ENCODE data around the gene CD2AP. TPM values are rescaled to one million over a fixed set of nuclear protein-coding genes. Genes with fewer than 3 reads are reported as not detected.

The CD2AP gene
- total and polyA plus RNA-seq, 3 donors from 2014 or later, result 10.4 to 35.7 (median 33.5) TPM

- no peak for DNase-seq
- Histone ChIP-seq H3K36me3 (ENCODE audit: low read depth, missing control alignments) (no peaks in the 10 kb centered on the region), H3K9me3 (no peaks in the 10 kb centered on the region), H3K27me3 (no peaks in the 10 kb centered on the region), H3K27ac (no peak overlapping the region), H3K4me3 (no peak overlapping the region), H3K4me1 (no peaks in the 10 kb centered on the region)
- intact Hi-C loops (cut with DNase I; ENCODE audit: low total_unique reads), result no loop called here
- no peak for TF ChIP-seq CTCF (IDR thresholded peaks at IDR 0.05)
- no peak for TF ChIP-seq POLR2A (IDR thresholded peaks at IDR 0.05)
- WGBS, 2 donors, result 46 to 68% methylated on average over 13 of the region's 13 CpGs
These were observed 186.1 kb downstream of the CD2AP start for GRCh38 chr6:47663462-47664216.

- Histone ChIP-seq H3K9me3 (no peaks in the 10 kb centered on the region), H3K27ac (no peak overlapping the region), H3K36me3 (ENCODE audit: low read depth, missing control alignments) (no peaks in the 10 kb centered on the region), H3K27me3 (no peaks in the 10 kb centered on the region), H3K4me3 (no peak overlapping the region), H3K4me1 (no peaks in the 10 kb centered on the region)
- no peak for DNase-seq
- TF ChIP-seq POLR2A (IDR thresholded peaks at IDR 0.05) (no peak), CTCF (IDR thresholded peaks at IDR 0.05) (no peak)
- WGBS, 2 donors, result 86% methylated on average over 3 of the region's 3 CpGs
- intact Hi-C loops (cut with DNase I; ENCODE audit: low total_unique reads), result no loop called here
These were observed 187.5 kb downstream of the CD2AP start for GRCh38 chr6:47665112-47665511.

- H3K9me3 ChIP-seq, result no peaks in the 10 kb centered on the region
- no peak overlapping the region for H3K27ac ChIP-seq
- no peaks in the 10 kb centered on the region for H3K36me3 ChIP-seq (ENCODE audit: low read depth, missing control alignments)
- H3K4me3 ChIP-seq, result no peak overlapping the region
- 39 to 48% methylated on average over 6 of the region's 6 CpGs for WGBS, 2 donors
- H3K27me3 ChIP-seq, result no peaks in the 10 kb centered on the region
- DNase-seq, result no peak
- intact Hi-C loops (cut with DNase I; ENCODE audit: low total_unique reads), result no loop called here
- H3K4me1 ChIP-seq, result no peaks in the 10 kb centered on the region
- TF ChIP-seq POLR2A (IDR thresholded peaks at IDR 0.05), result no peak
- TF ChIP-seq CTCF (IDR thresholded peaks at IDR 0.05), result no peak
These were observed 192.3 kb downstream of the CD2AP start for GRCh38 chr6:47669684-47670513.

- Histone ChIP-seq H3K27me3 (no peaks in the 10 kb centered on the region), H3K9me3 (no peaks in the 10 kb centered on the region), H3K36me3 (ENCODE audit: low read depth, missing control alignments) (no peaks in the 10 kb centered on the region), H3K4me3 (no peak overlapping the region), H3K4me1 (no peaks in the 10 kb centered on the region), H3K27ac (no peak overlapping the region)
- 80 to 81% methylated on average over 3 of the region's 3 CpGs for WGBS, 2 donors
- no peak for DNase-seq
- intact Hi-C loops (cut with DNase I; ENCODE audit: low total_unique reads), result no loop called here
- TF ChIP-seq CTCF (IDR thresholded peaks at IDR 0.05), result no peak
- no peak for TF ChIP-seq POLR2A (IDR thresholded peaks at IDR 0.05)
These were observed 193.3 kb downstream of the CD2AP start for GRCh38 chr6:47670851-47671250.
